ENCODE measurements around the gene S100A5.
A peak's percentile ranks its signal among the peaks of the same experiment; 100 is the strongest.

S100A5 gene

DNA sequence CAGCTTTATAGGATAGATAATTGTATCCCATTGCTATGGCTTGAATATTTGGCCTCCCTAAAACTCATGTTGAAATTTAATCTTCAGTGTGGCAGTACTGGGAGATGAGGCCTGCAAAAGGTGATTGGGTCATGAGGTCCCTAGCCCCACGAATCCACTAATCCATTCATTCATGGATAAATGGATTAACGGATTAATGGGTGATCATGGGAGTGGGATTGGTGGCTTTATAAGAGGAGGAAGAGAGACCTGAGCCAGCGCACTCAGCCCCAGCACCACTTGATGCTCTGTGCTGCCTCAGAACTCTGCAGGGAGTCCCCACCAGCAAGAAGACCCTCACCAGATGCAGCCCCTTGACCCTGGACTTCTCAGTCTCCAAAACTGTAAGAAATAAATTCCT, 37.0 kb downstream of the S100A5 start:
- no peak for DNase-seq

- no peak for DNase-seq
Observed at GRCh38 chr1:153498746-153499145, 42.0 kb downstream of the S100A5 start.

DNA sequence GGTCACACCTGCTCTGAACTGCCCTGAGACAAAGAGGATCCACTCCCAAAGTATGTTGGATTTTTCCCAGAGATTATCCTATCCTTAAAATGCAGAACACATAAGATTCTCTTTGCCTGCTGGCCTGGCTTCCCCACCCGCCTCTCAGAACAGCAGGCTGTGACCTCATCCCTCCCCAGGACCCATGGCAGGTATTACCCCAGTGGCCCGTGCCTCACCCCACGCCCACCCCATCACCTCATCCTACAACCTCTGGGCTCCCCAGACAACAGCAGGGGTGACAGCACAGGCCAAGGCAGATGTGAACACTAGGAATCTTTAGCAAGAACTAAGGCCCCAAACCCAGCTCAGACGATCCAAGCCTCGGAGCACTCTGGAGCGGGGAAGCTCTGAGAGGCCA, 45.2 kb downstream of the S100A5 start:
- no peak for DNase-seq

DNA sequence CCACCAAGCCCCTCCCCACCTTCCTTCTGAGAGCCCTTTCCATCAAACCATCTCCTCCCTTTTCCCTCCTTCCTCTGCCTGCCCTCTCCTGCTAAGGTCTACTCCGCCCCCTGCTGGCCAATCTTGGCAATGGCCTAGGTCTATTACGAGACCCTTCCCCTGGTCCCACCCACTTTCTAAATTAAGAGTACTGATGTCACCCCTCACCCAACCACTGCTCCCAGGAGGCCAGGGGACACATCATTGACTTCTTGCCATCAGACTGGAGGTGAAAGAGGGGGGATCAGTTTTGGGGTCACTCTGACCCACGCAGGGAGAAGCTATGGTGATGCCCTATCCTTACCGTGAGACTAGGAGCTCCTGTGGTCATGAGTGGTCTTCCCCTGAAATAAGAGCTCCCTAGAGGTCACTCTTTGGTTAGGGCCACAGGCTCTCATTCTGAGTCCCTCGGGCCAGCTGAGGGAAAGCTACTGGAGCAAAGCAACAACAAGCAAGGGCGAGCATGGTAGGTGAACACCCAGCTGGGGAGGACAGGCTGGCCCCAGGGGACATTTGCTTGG, 45.7 kb downstream of the S100A5 start:
- peak; percentile 49 for DNase-seq

DNA sequence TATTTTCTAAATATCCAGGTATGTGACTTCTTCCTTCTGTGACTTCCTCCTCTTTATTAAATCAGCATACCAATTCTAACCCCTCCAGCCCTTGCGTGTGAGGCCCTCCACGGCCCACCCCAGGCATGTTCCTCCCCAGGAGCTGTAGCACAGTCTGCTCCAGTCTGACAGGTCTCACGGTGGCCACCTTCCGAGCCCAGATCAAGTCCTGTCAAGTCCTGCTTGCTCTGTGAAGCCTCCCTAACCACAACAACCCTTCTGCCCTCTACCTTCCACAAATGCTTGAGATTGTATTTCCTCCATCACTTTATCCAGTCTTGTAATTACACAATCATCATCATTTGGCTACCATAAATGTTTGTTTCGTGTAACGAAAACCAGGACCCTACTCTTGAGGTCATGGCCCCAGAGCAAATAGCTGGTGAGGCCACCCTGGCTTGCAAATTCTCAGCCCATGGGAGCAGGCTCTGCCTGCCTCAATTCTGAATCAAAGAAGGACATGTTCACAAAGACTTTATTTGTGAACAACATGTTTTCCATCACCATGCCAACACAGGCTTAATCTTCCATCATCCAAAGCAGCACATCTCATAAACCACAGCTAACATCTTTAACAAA, 47.3 kb downstream of the S100A5 start:
- no peak for DNase-seq

- DNase-seq, result no peak
Observed at GRCh38 chr1:153490272-153491051, 50.3 kb downstream of the S100A5 start.

DNA sequence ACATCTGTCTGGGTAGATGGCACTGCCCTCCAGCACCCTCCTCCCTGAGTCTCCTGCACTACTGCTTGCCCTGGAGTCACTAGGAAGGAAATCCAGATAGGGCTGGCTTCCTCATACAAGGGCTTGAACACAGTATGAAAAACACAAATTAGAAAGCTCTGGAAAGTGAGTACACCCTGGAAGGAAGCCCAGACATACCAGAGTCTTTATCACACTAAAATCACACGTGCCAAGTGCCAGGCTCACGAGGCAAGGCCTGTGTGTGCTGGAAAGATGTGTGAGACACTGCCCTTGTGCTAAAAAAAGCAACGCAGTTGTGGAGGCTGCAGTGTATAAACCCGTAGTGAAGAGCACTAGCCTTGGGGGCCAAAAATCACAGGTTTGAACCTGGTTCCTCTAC, 52.0 kb downstream of the S100A5 start:
- no peak for DNase-seq

GRCh38 chr1:153487707-153488106, 53.0 kb downstream of the S100A5 start:
- DNase-seq, result no peak
